ENCODE measurements around the gene TMEM33. TPM values are rescaled to one million over a fixed set of nuclear protein-coding genes. Genes with fewer than 3 reads are reported as not detected.

TMEM33 gene
- total and polyA plus RNA-seq, 2 experiments from 2014 or later, result 16.5 to 18.9 TPM

- Histone ChIP-seq H3K9me3 (ENCODE audit: low read depth) (no peaks in the 10 kb centered on the region), H3K36me3 (peaks cover 11% of the 10 kb centered on the region), H3K4me1 (ENCODE audit: low read depth) (peaks cover 18% of the 10 kb centered on the region), H3K27me3 (no peaks in the 10 kb centered on the region), H3K27ac (peak overlapping the region; percentile 79), H3K4me3 (peak overlapping the region; percentile 1)
- DNase-seq (ENCODE audit: low read depth in 1 of 2, low spot score in 1 of 2), result no peak
- no peak for TF ChIP-seq CTCF (IDR thresholded peaks at IDR 0.05; ENCODE audit: low read depth, low read length)
These were observed 64.1 kb downstream of the TMEM33 start for GRCh38 chr4:41999321-41999720.

- TF ChIP-seq CTCF (IDR thresholded peaks at IDR 0.05; ENCODE audit: low read depth, low read length), result no peak
- H3K4me1 ChIP-seq (ENCODE audit: low read depth), result peaks cover 8% of the 10 kb centered on the region
- H3K4me3 ChIP-seq, result no peak overlapping the region
- H3K27ac ChIP-seq, result peak overlapping the region; percentile 53
- H3K27me3 ChIP-seq, result no peaks in the 10 kb centered on the region
- DNase-seq (ENCODE audit: low read depth in 1 of 2, low spot score in 1 of 2), result no peak
- H3K9me3 ChIP-seq (ENCODE audit: low read depth), result no peaks in the 10 kb centered on the region
- peaks cover 6% of the 10 kb centered on the region for H3K36me3 ChIP-seq
These were observed 73.0 kb downstream of the TMEM33 start for GRCh38 chr4:42008011-42008786.

Other genes starting within 250 kb of the TMEM33 start
- not detected in 2 replicates for gene PHOX2B, start 186.7 kb upstream of the TMEM33 start, total RNA-seq
- gene PHOX2B, start 186.7 kb upstream of the TMEM33 start, polyA plus RNA-seq, result not detected in 2 replicates
- 0.11 and 0.21 TPM in 2 replicates for gene DCAF4L1, start 46.3 kb downstream of the TMEM33 start, total RNA-seq
- 0.07 and 0.17 TPM in 2 replicates for gene DCAF4L1, start 46.3 kb downstream of the TMEM33 start, polyA plus RNA-seq
- gene SLC30A9, start 55.1 kb downstream of the TMEM33 start, total RNA-seq, result 99.1 and 103 TPM in 2 replicates
- gene SLC30A9, start 55.1 kb downstream of the TMEM33 start, polyA plus RNA-seq, result 62.2 and 73.9 TPM in 2 replicates
- 1.6 and 2.7 TPM in 2 replicates for gene BEND4, start 217.2 kb downstream of the TMEM33 start, total RNA-seq
- gene BEND4, start 217.2 kb downstream of the TMEM33 start, polyA plus RNA-seq, result 0.44 TPM in 2 replicates